Ishikawa (cell line): Measurements from ENCODE around the gene SIGLEC1.

Experiments used
- CREB1 ChIP-seq: IDR thresholded peaks from 2 replicates; pipeline ENCODE4 v1.6.1; 2012; ENCODE audit warnings: low read depth
- EP300 ChIP-seq: IDR thresholded peaks from 2 replicates; pipeline ENCODE4 v1.6.1; 2012; ENCODE audit warnings: borderline replicate concordance
- FOXM1 ChIP-seq: IDR thresholded peaks from 2 replicates; pipeline ENCODE4 v1.6.1; 2012; ENCODE audit warnings: low read depth, borderline replicate concordance
- NFIC ChIP-seq: IDR thresholded peaks from 2 replicates; pipeline ENCODE4 v1.6.1; 2012
- RAD21 ChIP-seq: IDR thresholded peaks from 2 replicates; pipeline ENCODE4 v1.6.1; 2012; ENCODE audit warnings: low read depth
- REST ChIP-seq: IDR thresholded peaks from 2 replicates; pipeline ENCODE4 v1.6.1; 2012; ENCODE audit warnings: low read depth, mild to moderate bottlenecking
- TAF1 ChIP-seq: IDR thresholded peaks from 2 replicates; pipeline ENCODE4 v1.6.1; 2012; ENCODE audit warnings: low read depth, mild to moderate bottlenecking
- YY1 ChIP-seq: IDR thresholded peaks from 2 replicates; pipeline ENCODE4 v1.6.1; 2012; ENCODE audit warnings: low read depth
- ZBTB7A ChIP-seq: IDR thresholded peaks from 2 replicates; pipeline ENCODE4 v1.6.1; 2012; ENCODE audit warnings: low read depth

- TF ChIP-seq EP300 (no peak), YY1 (no peak), REST (no peak), NFIC (peak; percentile 13; the same call in 1 of the 2 replicates), RAD21 (peak; percentile 94), FOXM1 (no peak), ZBTB7A (no peak; the same call in 1 of the 2 replicates), CREB1 (no peak), TAF1 (no peak)
Observed at GRCh38 chr20:3710703-3711483, 1.5 kb downstream of the SIGLEC1 start.
